A549 (cell line): ENCODE measurements around the gene TM9SF4.
"Not testable (repeated sequence)": the region's sequence is repeated elsewhere in the genome, so short reads cannot be mapped to it uniquely, and the experiment has no call there.

Experiments used
- EHMT2 ChIP-seq: fragments of 200-600 bp; sonication (generic); IDR thresholded peaks from 2 replicates; pipeline ENCODE4 v1.6.1; 2016; ENCODE audit warnings: antibody characterized with exemption, low read depth, mild to moderate bottlenecking, moderate library complexity
- HDAC2 ChIP-seq: fragments of 200-600 bp; sonication (generic); IDR thresholded peaks from 2 replicates; pipeline ENCODE4 v1.6.1; 2016
- POLR2A ChIP-seq: IDR thresholded peaks from 2 replicates; pipeline ENCODE4 v1.6.1; 2012; ENCODE audit warnings: mild to moderate bottlenecking, low read length
- SMC3 ChIP-seq: fragments of >200 bp; sonication (Bioruptor Twin); formaldehyde crosslinking; IDR thresholded peaks from 3 replicates; pipeline ENCODE4 v1.6.1; 2018; ENCODE audit warnings: inconsistent platforms
- ZNF302 ChIP-seq: fragments of 250-450 bp; sonication (Bioruptor Pico); IDR thresholded peaks from 2 replicates; pipeline ENCODE4 v1.9.0; 2021; ENCODE audit warnings: inconsistent platforms, mild to moderate bottlenecking, moderate library complexity
- TF ChIP-seq, protein P1 (sequence below): fragments of >200 bp; sonication (Bioruptor Twin); formaldehyde crosslinking; IDR thresholded peaks from 3 replicates; pipeline ENCODE4 v1.5.1; 2016
- TF ChIP-seq, protein P2 (sequence below): IDR thresholded peaks from 2 replicates; pipeline ENCODE4 v1.6.1; 2012
- TF ChIP-seq, protein P3 (sequence below): fragments of 450-650 bp; IDR thresholded peaks from 2 replicates; pipeline ENCODE4 v1.6.1; 2014; ENCODE audit warnings: antibody characterized with exemption
- TF ChIP-seq, protein P4 (sequence below): fragments of >200 bp; sonication (Bioruptor Twin); formaldehyde crosslinking; IDR thresholded peaks from 2 replicates; pipeline ENCODE4 v1.6.1; 2016
- TF ChIP-seq, protein P5 (sequence below): IDR thresholded peaks from 2 replicates; pipeline ENCODE4 v1.6.1; 2012
- TF ChIP-seq, protein P6 (sequence below): fragments of 200-600 bp; sonication (generic); IDR thresholded peaks from 2 replicates; pipeline ENCODE4 v1.6.1; 2016; ENCODE audit warnings: antibody characterized with exemption, mild to moderate bottlenecking, moderate library complexity

DNA sequence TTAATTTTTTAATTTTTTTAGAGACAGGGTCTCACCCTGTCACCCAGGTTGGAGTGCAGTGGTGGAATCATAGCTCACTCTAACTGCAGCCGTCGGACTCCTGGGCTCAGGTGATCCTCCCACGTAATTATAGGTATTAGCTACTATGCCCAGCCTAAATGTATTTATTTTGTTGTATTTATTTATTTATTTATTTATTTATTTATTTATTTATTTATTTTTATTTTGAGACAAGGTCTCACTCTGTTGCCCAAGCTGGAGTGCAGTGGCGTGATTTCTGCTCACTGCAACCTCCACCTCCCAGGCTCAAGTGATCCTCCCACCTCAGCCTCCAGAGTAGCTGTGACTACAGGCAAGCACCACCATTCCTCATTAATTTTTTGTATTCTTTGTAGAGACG lies 8.9 kb downstream of the TM9SF4 start:
- TF ChIP-seq, protein P1, sequence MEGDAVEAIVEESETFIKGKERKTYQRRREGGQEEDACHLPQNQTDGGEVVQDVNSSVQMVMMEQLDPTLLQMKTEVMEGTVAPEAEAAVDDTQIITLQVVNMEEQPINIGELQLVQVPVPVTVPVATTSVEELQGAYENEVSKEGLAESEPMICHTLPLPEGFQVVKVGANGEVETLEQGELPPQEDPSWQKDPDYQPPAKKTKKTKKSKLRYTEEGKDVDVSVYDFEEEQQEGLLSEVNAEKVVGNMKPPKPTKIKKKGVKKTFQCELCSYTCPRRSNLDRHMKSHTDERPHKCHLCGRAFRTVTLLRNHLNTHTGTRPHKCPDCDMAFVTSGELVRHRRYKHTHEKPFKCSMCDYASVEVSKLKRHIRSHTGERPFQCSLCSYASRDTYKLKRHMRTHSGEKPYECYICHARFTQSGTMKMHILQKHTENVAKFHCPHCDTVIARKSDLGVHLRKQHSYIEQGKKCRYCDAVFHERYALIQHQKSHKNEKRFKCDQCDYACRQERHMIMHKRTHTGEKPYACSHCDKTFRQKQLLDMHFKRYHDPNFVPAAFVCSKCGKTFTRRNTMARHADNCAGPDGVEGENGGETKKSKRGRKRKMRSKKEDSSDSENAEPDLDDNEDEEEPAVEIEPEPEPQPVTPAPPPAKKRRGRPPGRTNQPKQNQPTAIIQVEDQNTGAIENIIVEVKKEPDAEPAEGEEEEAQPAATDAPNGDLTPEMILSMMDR: not testable (repeated sequence)
- TF ChIP-seq ZNF302 (CRISPR knock-in tag); SMC3; HDAC2; EHMT2; POLR2A: not testable (repeated sequence)
- TF ChIP-seq, protein P2, sequence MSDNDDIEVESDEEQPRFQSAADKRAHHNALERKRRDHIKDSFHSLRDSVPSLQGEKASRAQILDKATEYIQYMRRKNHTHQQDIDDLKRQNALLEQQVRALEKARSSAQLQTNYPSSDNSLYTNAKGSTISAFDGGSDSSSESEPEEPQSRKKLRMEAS: not testable (repeated sequence)
- TF ChIP-seq, protein P3, sequence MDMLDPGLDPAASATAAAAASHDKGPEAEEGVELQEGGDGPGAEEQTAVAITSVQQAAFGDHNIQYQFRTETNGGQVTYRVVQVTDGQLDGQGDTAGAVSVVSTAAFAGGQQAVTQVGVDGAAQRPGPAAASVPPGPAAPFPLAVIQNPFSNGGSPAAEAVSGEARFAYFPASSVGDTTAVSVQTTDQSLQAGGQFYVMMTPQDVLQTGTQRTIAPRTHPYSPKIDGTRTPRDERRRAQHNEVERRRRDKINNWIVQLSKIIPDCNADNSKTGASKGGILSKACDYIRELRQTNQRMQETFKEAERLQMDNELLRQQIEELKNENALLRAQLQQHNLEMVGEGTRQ: not testable (repeated sequence)
- TF ChIP-seq, protein P4, sequence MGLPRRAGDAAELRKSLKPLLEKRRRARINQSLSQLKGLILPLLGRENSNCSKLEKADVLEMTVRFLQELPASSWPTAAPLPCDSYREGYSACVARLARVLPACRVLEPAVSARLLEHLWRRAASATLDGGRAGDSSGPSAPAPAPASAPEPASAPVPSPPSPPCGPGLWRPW: not testable (repeated sequence)
- TF ChIP-seq, protein P5, sequence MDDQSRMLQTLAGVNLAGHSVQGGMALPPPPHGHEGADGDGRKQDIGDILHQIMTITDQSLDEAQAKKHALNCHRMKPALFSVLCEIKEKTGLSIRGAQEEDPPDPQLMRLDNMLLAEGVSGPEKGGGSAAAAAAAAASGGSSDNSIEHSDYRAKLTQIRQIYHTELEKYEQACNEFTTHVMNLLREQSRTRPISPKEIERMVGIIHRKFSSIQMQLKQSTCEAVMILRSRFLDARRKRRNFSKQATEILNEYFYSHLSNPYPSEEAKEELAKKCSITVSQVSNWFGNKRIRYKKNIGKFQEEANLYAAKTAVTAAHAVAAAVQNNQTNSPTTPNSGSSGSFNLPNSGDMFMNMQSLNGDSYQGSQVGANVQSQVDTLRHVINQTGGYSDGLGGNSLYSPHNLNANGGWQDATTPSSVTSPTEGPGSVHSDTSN: not testable (repeated sequence)
- TF ChIP-seq, protein P6, sequence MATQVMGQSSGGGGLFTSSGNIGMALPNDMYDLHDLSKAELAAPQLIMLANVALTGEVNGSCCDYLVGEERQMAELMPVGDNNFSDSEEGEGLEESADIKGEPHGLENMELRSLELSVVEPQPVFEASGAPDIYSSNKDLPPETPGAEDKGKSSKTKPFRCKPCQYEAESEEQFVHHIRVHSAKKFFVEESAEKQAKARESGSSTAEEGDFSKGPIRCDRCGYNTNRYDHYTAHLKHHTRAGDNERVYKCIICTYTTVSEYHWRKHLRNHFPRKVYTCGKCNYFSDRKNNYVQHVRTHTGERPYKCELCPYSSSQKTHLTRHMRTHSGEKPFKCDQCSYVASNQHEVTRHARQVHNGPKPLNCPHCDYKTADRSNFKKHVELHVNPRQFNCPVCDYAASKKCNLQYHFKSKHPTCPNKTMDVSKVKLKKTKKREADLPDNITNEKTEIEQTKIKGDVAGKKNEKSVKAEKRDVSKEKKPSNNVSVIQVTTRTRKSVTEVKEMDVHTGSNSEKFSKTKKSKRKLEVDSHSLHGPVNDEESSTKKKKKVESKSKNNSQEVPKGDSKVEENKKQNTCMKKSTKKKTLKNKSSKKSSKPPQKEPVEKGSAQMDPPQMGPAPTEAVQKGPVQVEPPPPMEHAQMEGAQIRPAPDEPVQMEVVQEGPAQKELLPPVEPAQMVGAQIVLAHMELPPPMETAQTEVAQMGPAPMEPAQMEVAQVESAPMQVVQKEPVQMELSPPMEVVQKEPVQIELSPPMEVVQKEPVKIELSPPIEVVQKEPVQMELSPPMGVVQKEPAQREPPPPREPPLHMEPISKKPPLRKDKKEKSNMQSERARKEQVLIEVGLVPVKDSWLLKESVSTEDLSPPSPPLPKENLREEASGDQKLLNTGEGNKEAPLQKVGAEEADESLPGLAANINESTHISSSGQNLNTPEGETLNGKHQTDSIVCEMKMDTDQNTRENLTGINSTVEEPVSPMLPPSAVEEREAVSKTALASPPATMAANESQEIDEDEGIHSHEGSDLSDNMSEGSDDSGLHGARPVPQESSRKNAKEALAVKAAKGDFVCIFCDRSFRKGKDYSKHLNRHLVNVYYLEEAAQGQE: not testable (repeated sequence)
